CD8-positive, alpha-beta memory T cell (primary cell): ENCODE results near the gene CCR3. TPM values are rescaled to one million over a fixed set of nuclear protein-coding genes. Genes with fewer than 3 reads are reported as not detected.
A peak's percentile ranks its signal among the peaks of the same experiment; 100 is the strongest.

Experiments used
- CTCF ChIA-PET: fragments of 350-600 bp; sonication (Branson Sonifier 250); formaldehyde crosslinking; loops from one replicate; lab custom pipeline; 2021; ENCODE audit warnings: antibody characterized with exemption; lab: Charles Lee
- POLR2A ChIA-PET: fragments of 350-600 bp; sonication (Branson Sonifier 250); formaldehyde crosslinking; loops from one replicate; lab custom pipeline; 2021; ENCODE audit warnings: antibody characterized with exemption; lab: Charles Lee
- DNase-seq, 5 donors: peaks; one replicate each; pipeline versions ENCODE4 v3.0.0 to v3.0.0-alpha.2; 2020 to 2022; ENCODE audit warnings: mixed read lengths in 1 of 5
- H3K27ac ChIP-seq: one replicate; pipeline ENCODE4 v1.7.0; 2013; ENCODE audit warnings: low read depth, mild to moderate bottlenecking, low read length, moderate library complexity
- H3K27me3 ChIP-seq: 2 replicates; pipeline ENCODE4 v1.7.0; 2013; ENCODE audit warnings: low read length, mild to moderate bottlenecking; ENCODE audit not compliant: insufficient read depth, poor library complexity, severe bottlenecking
- H3K36me3 ChIP-seq: 2 replicates; pipeline ENCODE4 v1.7.0; 2013; ENCODE audit warnings: mild to moderate bottlenecking, low read length, moderate library complexity; ENCODE audit not compliant: insufficient read depth
- H3K4me1 ChIP-seq: 2 replicates; pipeline ENCODE4 v1.7.0; 2013; ENCODE audit warnings: mild to moderate bottlenecking, low read length, moderate library complexity; ENCODE audit not compliant: insufficient read depth
- H3K4me3 ChIP-seq: 2 replicates; pipeline ENCODE4 v1.7.0; 2013; ENCODE audit warnings: mild to moderate bottlenecking, low read length
- H3K9me3 ChIP-seq: 2 replicates; pipeline ENCODE4 v1.7.0; 2013; ENCODE audit warnings: mild to moderate bottlenecking, low read length
- H3K27ac Mint-ChIP-seq, 8 donors: one replicate each; pipeline ENCODE4 v1.8.0; 2020 to 2021; ENCODE audit warnings: mixed read lengths in 8 of 8, mild to moderate bottlenecking in 6 of 8, inconsistent platforms in 3 of 8, moderate library complexity in 3 of 8
- H3K27me3 Mint-ChIP-seq, 2 donors: one replicate each; pipeline ENCODE4 v1.8.0; 2020 to 2021; ENCODE audit warnings: mixed read lengths in 2 of 2, mild to moderate bottlenecking in 1 of 2, moderate library complexity in 1 of 2
- H3K36me3 Mint-ChIP-seq, 3 donors: one replicate each; pipeline ENCODE4 v1.8.0; 2020 to 2021; ENCODE audit warnings: mixed read lengths in 3 of 3, inconsistent platforms in 1 of 3, mild to moderate bottlenecking in 1 of 3
- H3K4me1 Mint-ChIP-seq, 3 donors: one replicate each; pipeline ENCODE4 v1.8.0; 2020 to 2021; ENCODE audit warnings: mixed read lengths in 3 of 3, inconsistent platforms in 1 of 3, mild to moderate bottlenecking in 1 of 3
- H3K4me3 Mint-ChIP-seq, 7 donors: one replicate each; pipeline ENCODE4 v1.8.0; 2020 to 2021; ENCODE audit warnings: mixed read lengths in 7 of 7, mild to moderate bottlenecking in 6 of 7, moderate library complexity in 4 of 7, inconsistent platforms in 2 of 7
- H3K9me3 Mint-ChIP-seq, 5 donors: one replicate each; pipeline ENCODE4 v1.8.0; 2020 to 2022; ENCODE audit warnings: mixed read lengths in 5 of 5, mild to moderate bottlenecking in 3 of 5, moderate library complexity in 2 of 5, inconsistent platforms in 1 of 5
- polyA plus RNA-seq: library from polyadenylated mRNA; unstranded; fragments of 300-500 nt; fragmentation: Illumina TruSeq; gene quantifications from one replicate; pipeline ENCODE4 v1.2.3, GENCODE V29; 2021
- total RNA-seq, 2 experiments: library from RNA; stranded (reverse); gene quantifications; one replicate each; pipeline ENCODE4 v1.2.3, GENCODE V29; 2021

CCR3 gene
- total and polyA plus RNA-seq, 3 experiments from 2014 or later, result 0.22 TPM; not detected in 2

GRCh38 chr3:46283881-46284450, 41.7 kb downstream of the CCR3 start:
- ChIA-PET POLR2A (interaction anchor here (0.7 to 1.0 kb wide), 2 partner anchors 16 to 86 kb away, joined by 3 to 4 read pairs; partner anchors contain the start of gene CCR5), CTCF (interaction anchor here (6.8 kb wide), 1 partner anchor 85 kb away, joined by 49 read pairs; the partner anchor contains the start of gene CCR5)
- Histone ChIP-seq H3K4me3 (no peak overlapping the region), H3K36me3 (no peaks in the 10 kb centered on the region), H3K27ac (peak overlapping the region; percentile 12), H3K9me3 (no peaks in the 10 kb centered on the region), H3K27me3 (no peaks in the 10 kb centered on the region), H3K4me1 (peaks cover 79% of the 10 kb centered on the region)
- peak overlapping the region; percentile 77 to 96 (median 82) for H3K27ac Mint-ChIP-seq
- peaks cover 0 to 1% of the 10 kb centered on the region in 2 donors for H3K27me3 Mint-ChIP-seq
- peaks cover 0 to 3% (median 0%) of the 10 kb centered on the region in 3 donors for H3K36me3 Mint-ChIP-seq
- peaks cover 0 to 3% (median 0%) of the 10 kb centered on the region in 5 donors for H3K9me3 Mint-ChIP-seq
- DNase-seq, result no peak
- H3K4me3 Mint-ChIP-seq, result peak overlapping the region in 6 of 7 donors; percentile 53 to 82 (median 64)
- peaks cover 73 to 94% (median 91%) of the 10 kb centered on the region in 3 donors for H3K4me1 Mint-ChIP-seq

- CTCF ChIA-PET, result interaction anchor here (1.0 to 6.8 kb wide), 5 partner anchors 9 to 87 kb away, joined by 3 to 49 read pairs (median 4); partner anchors contain the start of genes CCR1 and CCR5
- peaks cover 72 to 94% (median 91%) of the 10 kb centered on the region in 3 donors for H3K4me1 Mint-ChIP-seq
- POLR2A ChIA-PET, result interaction anchor here (0.8 to 1.8 kb wide), 2 partner anchors 15 to 84 kb away, joined by 3 to 4 read pairs; no protein-coding TSS in a partner anchor
- peak overlapping the region; percentile 77 to 95 (median 88) for H3K27ac Mint-ChIP-seq
- H3K9me3 Mint-ChIP-seq, result no peaks in the 10 kb centered on the region
- Histone ChIP-seq H3K4me3 (no peak overlapping the region), H3K4me1 (peaks cover 73% of the 10 kb centered on the region), H3K27me3 (no peaks in the 10 kb centered on the region), H3K36me3 (no peaks in the 10 kb centered on the region), H3K9me3 (no peaks in the 10 kb centered on the region), H3K27ac (peak overlapping the region; percentile 38)
- peak overlapping the region; percentile 19 to 82 (median 66) for H3K4me3 Mint-ChIP-seq
- H3K27me3 Mint-ChIP-seq, result peaks cover 0 to 1% of the 10 kb centered on the region in 2 donors
- DNase-seq, result peak; percentile 2 to 71 (median 39)
- H3K36me3 Mint-ChIP-seq, result peaks cover 0 to 3% (median 0%) of the 10 kb centered on the region in 3 donors
Measured at GRCh38 chr3:46284981-46285683, 42.9 kb downstream of the CCR3 start.

- Histone ChIP-seq H3K4me3 (no peak overlapping the region), H3K27ac (no peak overlapping the region), H3K4me1 (peaks cover 66% of the 10 kb centered on the region), H3K9me3 (no peaks in the 10 kb centered on the region), H3K27me3 (no peaks in the 10 kb centered on the region), H3K36me3 (no peaks in the 10 kb centered on the region)
- ChIA-PET POLR2A (interaction anchor here (0.8 to 1.8 kb wide), 2 partner anchors 14 to 83 kb away, joined by 3 to 4 read pairs; no protein-coding TSS in a partner anchor), CTCF (interaction anchor here (1.0 to 6.8 kb wide), 4 partner anchors 10 to 83 kb away, joined by 3 to 49 read pairs (median 9); partner anchors contain the start of genes CCR1 and CCR5)
- peaks cover 0 to 1% of the 10 kb centered on the region in 2 donors for H3K27me3 Mint-ChIP-seq
- DNase-seq, result no peak
- peaks cover 71 to 90% (median 88%) of the 10 kb centered on the region in 3 donors for H3K4me1 Mint-ChIP-seq
- H3K4me3 Mint-ChIP-seq, result peak overlapping the region in 4 of 7 donors; percentile 29 to 72 (median 64)
- peak overlapping the region; percentile 19 to 95 (median 84) for H3K27ac Mint-ChIP-seq
- peaks cover 0 to 3% (median 0%) of the 10 kb centered on the region in 3 donors for H3K36me3 Mint-ChIP-seq
- no peaks in the 10 kb centered on the region for H3K9me3 Mint-ChIP-seq
Measured at GRCh38 chr3:46285931-46286619, 43.8 kb downstream of the CCR3 start.

- no peak overlapping the region for H3K4me3 ChIP-seq
- Mint-ChIP-seq H3K27me3 (peaks cover 0 to 1% of the 10 kb centered on the region in 2 donors), H3K9me3 (no peaks in the 10 kb centered on the region), H3K4me3 (peak overlapping the region in 5 of 7 donors; percentile 17 to 67 (median 28)), H3K36me3 (peaks cover 0 to 3% (median 0%) of the 10 kb centered on the region in 3 donors), H3K27ac (peak overlapping the region; percentile 74 to 94 (median 82)), H3K4me1 (peaks cover 72 to 91% (median 88%) of the 10 kb centered on the region in 3 donors)
- no peak for DNase-seq
- H3K27me3 ChIP-seq, result no peaks in the 10 kb centered on the region
- H3K4me1 ChIP-seq, result peaks cover 60% of the 10 kb centered on the region
- H3K36me3 ChIP-seq, result no peaks in the 10 kb centered on the region
- H3K27ac ChIP-seq, result no peak overlapping the region
- H3K9me3 ChIP-seq, result no peaks in the 10 kb centered on the region
- POLR2A ChIA-PET, result no interaction called here
- CTCF ChIA-PET, result interaction anchor here (3.1 to 6.8 kb wide), 2 partner anchors 11 to 82 kb away, joined by 14 to 49 read pairs; partner anchors contain the start of gene CCR5
Measured at GRCh38 chr3:46286947-46287565, 44.8 kb downstream of the CCR3 start.

- no peak for DNase-seq
- Mint-ChIP-seq H3K27me3 (peaks cover 0 to 1% of the 10 kb centered on the region in 2 donors), H3K4me1 (peaks cover 67 to 91% (median 87%) of the 10 kb centered on the region in 3 donors), H3K4me3 (peak overlapping the region in 2 of 7 donors; percentile 17 to 39), H3K9me3 (no peaks in the 10 kb centered on the region), H3K27ac (peak overlapping the region in 6 of 8 donors; percentile 1 to 84 (median 14)), H3K36me3 (no peaks in the 10 kb centered on the region)
- H3K36me3 ChIP-seq, result no peaks in the 10 kb centered on the region
- peaks cover 56% of the 10 kb centered on the region for H3K4me1 ChIP-seq
- ChIA-PET POLR2A (interaction anchor here (1.5 kb wide), 1 partner anchor 9 kb away, joined by 3 read pairs; no protein-coding TSS in a partner anchor), CTCF (no interaction called here)
- H3K27me3 ChIP-seq, result no peaks in the 10 kb centered on the region
- no peak overlapping the region for H3K27ac ChIP-seq
- H3K4me3 ChIP-seq, result no peak overlapping the region
- H3K9me3 ChIP-seq, result no peaks in the 10 kb centered on the region
Measured at GRCh38 chr3:46289551-46289950, 47.3 kb downstream of the CCR3 start.

- peaks cover 0 to 1% of the 10 kb centered on the region in 2 donors for H3K27me3 Mint-ChIP-seq
- POLR2A ChIA-PET, result interaction anchor here (1.5 kb wide), 1 partner anchor 10 kb away, joined by 3 read pairs; no protein-coding TSS in a partner anchor
- Histone ChIP-seq H3K4me3 (no peak overlapping the region), H3K27ac (no peak overlapping the region), H3K9me3 (no peaks in the 10 kb centered on the region), H3K36me3 (no peaks in the 10 kb centered on the region), H3K4me1 (peaks cover 57% of the 10 kb centered on the region), H3K27me3 (no peaks in the 10 kb centered on the region)
- CTCF ChIA-PET, result no interaction called here
- H3K4me1 Mint-ChIP-seq, result peaks cover 67 to 91% (median 87%) of the 10 kb centered on the region in 3 donors
- peak overlapping the region in 1 of 7 donors; percentile 9 for H3K4me3 Mint-ChIP-seq
- DNase-seq, result no peak
- no peaks in the 10 kb centered on the region for H3K9me3 Mint-ChIP-seq
- peak overlapping the region in 4 of 8 donors; percentile 12 to 84 (median 65) for H3K27ac Mint-ChIP-seq
- H3K36me3 Mint-ChIP-seq, result no peaks in the 10 kb centered on the region
Measured at GRCh38 chr3:46289966-46290365, 47.7 kb downstream of the CCR3 start.

- Histone ChIP-seq H3K9me3 (no peaks in the 10 kb centered on the region), H3K27ac (no peak overlapping the region), H3K36me3 (no peaks in the 10 kb centered on the region), H3K4me3 (no peak overlapping the region), H3K4me1 (peaks cover 47% of the 10 kb centered on the region), H3K27me3 (no peaks in the 10 kb centered on the region)
- no peak for DNase-seq
- Mint-ChIP-seq H3K4me3 (no peak overlapping the region), H3K36me3 (no peaks in the 10 kb centered on the region), H3K27me3 (peaks cover 0 to 1% of the 10 kb centered on the region in 2 donors), H3K27ac (peak overlapping the region in 2 of 8 donors; percentile 12 to 38), H3K4me1 (peaks cover 61 to 90% (median 83%) of the 10 kb centered on the region in 3 donors), H3K9me3 (no peaks in the 10 kb centered on the region)
- ChIA-PET POLR2A (interaction anchor here (0.6 to 1.0 kb wide), 2 partner anchors 44 to 73 kb away, joined by 3 to 6 read pairs; no protein-coding TSS in a partner anchor), CTCF (no interaction called here)
Measured at GRCh38 chr3:46291046-46291445, 48.8 kb downstream of the CCR3 start.
